Measurements from ENCODE around the gene PRTN3. TPM values are rescaled to one million over a fixed set of nuclear protein-coding genes. Genes with fewer than 3 reads are reported as not detected.

Gene PRTN3
- total and polyA plus RNA-seq, 2 of the 4 experiments (the other 2 are of a cell fraction) = not detected

- Histone ChIP-seq H2AK5ac (ENCODE audit: low read depth, low read length) (no peak overlapping the region; the same call in 1 of the 2 replicates), H4K20me1 (ENCODE audit: insufficient read depth, low read length) (no peaks in the 10 kb centered on the region), H2BK5ac (ENCODE audit: low read depth, low read length, poor library complexity, severe bottlenecking) (peak overlapping the region; percentile 70), H2BK120ac (ENCODE audit: low read depth, low read length) (peak overlapping the region; percentile 59), H3K23ac (ENCODE audit: low read depth, low read length) (no peak overlapping the region), H2BK20ac (ENCODE audit: low read depth, low read length) (peak overlapping the region; percentile 22; the same call in 1 of the 2 replicates), H3K18ac (ENCODE audit: low read depth, low read length) (peak overlapping the region; percentile 26; the same call in 1 of the 2 replicates), H2AFZ (replicated peaks; ENCODE audit: low read length, poor library complexity) (peak overlapping the region; percentile 89), H3K9me3 (ENCODE audit: control insufficient read depth, insufficient read depth, low read length) (no peaks in the 10 kb centered on the region), H3K56ac (ENCODE audit: extremely low read depth, insufficient read depth, low read length) (peak overlapping the region; percentile 47), H3K27ac (ENCODE audit: insufficient read depth, low read length) (peak overlapping the region; percentile 90), H4K5ac (ENCODE audit: low read depth, low read length) (peak overlapping the region; percentile 21), H4K91ac (ENCODE audit: insufficient read depth, low read depth, low read length) (peak overlapping the region; percentile 90; the same call in 1 of the 2 replicates), H3K14ac (replicated peaks; ENCODE audit: low read depth, low read length) (no peak overlapping the region), H3K4ac (ENCODE audit: low read depth, low read length) (peak overlapping the region; percentile 24), H3K36me3 (ENCODE audit: control insufficient read depth, insufficient read depth, low read length) (no peaks in the 10 kb centered on the region), H3K4me1 (ENCODE audit: control insufficient read depth, insufficient read depth, low read length) (peaks cover 6% of the 10 kb centered on the region), H3K9me1 (ENCODE audit: insufficient read depth, low read length) (no peaks in the 10 kb centered on the region), H3K79me1 (ENCODE audit: low read depth in 1 of 2, low read length in 2 of 2) (no peaks in the 10 kb centered on the region), H3K27me3 (ENCODE audit: control insufficient read depth, insufficient read depth, low read length) (peaks cover 4% of the 10 kb centered on the region; the same call in 1 of the 2 replicates), H2AK9ac (replicated peaks; ENCODE audit: low read depth, low read length, poor library complexity) (peak overlapping the region; percentile 95), H3K4me3 (ENCODE audit: insufficient read depth, low read depth, low read length) (no peak overlapping the region), H4K8ac (ENCODE audit: low read depth in 2 of 2, low read length in 2 of 2) (peak overlapping the region; percentile 54 to 94; a peak in 3 of 4 replicates), H3K4me2 (ENCODE audit: low read depth, low read length) (peak overlapping the region; percentile 8; the same call in 1 of the 2 replicates), H2BK15ac (ENCODE audit: low read depth, low read length) (peak overlapping the region; percentile 50; the same call in 2 of the 3 replicates), H3K9ac (ENCODE audit: low read depth, low read length) (peak overlapping the region; percentile 32)
- intact Hi-C loops (cut with micrococcal nuclease) (loop anchor here (1.0 kb wide), 1 partner anchor 36 kb away; no protein-coding TSS in a partner anchor), dilution Hi-C loops (cut with HindIII; ENCODE audit: low sequenced_read_pairs, unreplicated experiment) (no loop called here), in situ Hi-C loops (cut with MboI; ENCODE audit: low sequenced_read_pairs) (no loop called here)
- BruUV-seq (replicated peaks) = no TSS peak
- ChIA-PET POLR2A (ENCODE audit: unreplicated experiment) (no interaction called here), CTCF (no interaction called here)
- TF ChIP-seq ELK1 (IDR thresholded peaks at IDR 0.05; ENCODE audit: borderline replicate concordance, low read depth, low read length) (no peak), CEBPB (IDR thresholded peaks at IDR 0.05; ENCODE audit: low read depth, low read length) (no peak), USF2 (IDR thresholded peaks at IDR 0.05; ENCODE audit: low read depth, low read length) (no peak), RAD21 (IDR thresholded peaks at IDR 0.05; ENCODE audit: low read length) (no peak), RCOR1 (IDR thresholded peaks at IDR 0.05; ENCODE audit: insufficient replicate concordance, low read length) (no peak), POLR2A (IDR thresholded peaks at IDR 0.05; ENCODE audit: low read depth, low read length) (no peak), MXI1 (IDR thresholded peaks at IDR 0.05; ENCODE audit: borderline replicate concordance, low read depth, low read length) (no peak), BHLHE40 (IDR thresholded peaks at IDR 0.05; ENCODE audit: low read depth, low read length) (no peak), NFE2L2 (IDR thresholded peaks at IDR 0.05; ENCODE audit: low read depth, low read length) (no peak), MAFK (IDR thresholded peaks at IDR 0.05; ENCODE audit: low read depth, low read length) (no peak), SMC3 (IDR thresholded peaks at IDR 0.05; ENCODE audit: low read depth, low read length) (no peak), CHD1 (IDR thresholded peaks at IDR 0.05; ENCODE audit: low read depth, low read length) (no peak)
- ATAC-seq (ENCODE audit: low read depth) (no peak), DNase-seq (no peak)
- WGBS, 2 experiments (ENCODE audit: extremely low coverage in 2 of 2, insufficient read length in 1 of 2) = 17% methylated on average over 4 of the region's 13 CpGs; no CpG with 5 or more reads in 1 of the 2 experiments
These were observed 10.2 kb downstream of the PRTN3 start for GRCh38 chr19:850979-851335.
